ENCODE data around the gene KRTAP10-3.

KRTAP10-3 gene

GRCh38 chr21:44527156-44527982 is 31.2 kb downstream of the KRTAP10-3 start:
- DNase-seq = no peak

- no peak for DNase-seq
These were observed 32.2 kb downstream of the KRTAP10-3 start for GRCh38 chr21:44526096-44526997.

GRCh38 chr21:44525391-44526095 is 33.1 kb downstream of the KRTAP10-3 start:
- no peak for DNase-seq

GRCh38 chr21:44524414-44525371 is 33.9 kb downstream of the KRTAP10-3 start:
- no peak for DNase-seq

- DNase-seq = no peak
These were observed 34.8 kb downstream of the KRTAP10-3 start for GRCh38 chr21:44523567-44524413.

- DNase-seq = no peak
These were observed 35.8 kb downstream of the KRTAP10-3 start for GRCh38 chr21:44522753-44523204.

GRCh38 chr21:44521928-44522752 is 36.5 kb downstream of the KRTAP10-3 start:
- DNase-seq = no peak

- DNase-seq = no peak
These were observed 37.2 kb downstream of the KRTAP10-3 start for GRCh38 chr21:44521301-44521927.

- DNase-seq = no peak
These were observed 38.0 kb downstream of the KRTAP10-3 start for GRCh38 chr21:44520326-44521300.

- no peak for DNase-seq
These were observed 39.0 kb downstream of the KRTAP10-3 start for GRCh38 chr21:44519346-44520325.

- no peak for DNase-seq
These were observed 39.9 kb downstream of the KRTAP10-3 start for GRCh38 chr21:44518686-44519085.

GRCh38 chr21:44517175-44517899 is 41.3 kb downstream of the KRTAP10-3 start:
- no peak for DNase-seq

GRCh38 chr21:44516828-44517174 is 41.8 kb downstream of the KRTAP10-3 start:
- DNase-seq = no peak

GRCh38 chr21:44516342-44516741 is 42.3 kb downstream of the KRTAP10-3 start:
- DNase-seq = no peak

GRCh38 chr21:44515359-44516165 is 43.0 kb downstream of the KRTAP10-3 start:
- no peak for DNase-seq
